Left renal pelvis (tissue), 4 donors: ENCODE data around the gene EIF2D. TPM values are rescaled to one million over a fixed set of nuclear protein-coding genes. Genes with fewer than 3 reads are reported as not detected.
"Not testable (repeated sequence)": the region's sequence is repeated elsewhere in the genome, so short reads cannot be mapped to it uniquely, and the experiment has no call there.

ENCODE experiments used
- DNase-seq, 4 donors: peaks; one replicate each; pipeline ENCODE4 v3.0.0-alpha.2; 2013; ENCODE audit warnings: low read depth in 4 of 4, low spot score in 3 of 4
- polyA plus RNA-seq, 4 donors: library from polyadenylated mRNA; unstranded; fragments of 120-200 nt; gene quantifications; one replicate each; pipeline ENCODE4 v1.2.1, GENCODE V29; 2013; ENCODE audit not compliant: insufficient read length in 4 of 4

Gene EIF2D
- polyA plus RNA-seq, 4 donors: 67.7 to 83.8 (median 82.6) TPM

DNA sequence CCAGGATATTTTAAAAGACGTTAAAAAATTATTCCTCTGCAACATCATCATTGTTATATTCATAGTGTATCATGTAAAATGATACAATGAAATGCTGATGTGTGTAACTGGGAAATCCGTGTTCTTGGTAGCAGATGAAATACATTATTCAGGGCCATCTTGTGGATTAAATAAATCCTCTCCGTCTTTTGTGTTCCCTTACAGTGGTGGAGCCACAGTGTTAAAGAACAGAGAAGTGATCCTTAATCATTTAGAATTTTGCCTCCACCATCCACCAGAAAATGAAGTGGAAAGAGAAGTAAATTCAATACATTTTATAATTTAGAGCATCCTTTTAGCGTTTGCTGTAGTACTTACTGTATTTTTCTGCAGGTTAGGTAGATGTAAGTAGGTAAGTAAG, 24.4 kb upstream of the EIF2D start:
- no peak for DNase-seq

DNA sequence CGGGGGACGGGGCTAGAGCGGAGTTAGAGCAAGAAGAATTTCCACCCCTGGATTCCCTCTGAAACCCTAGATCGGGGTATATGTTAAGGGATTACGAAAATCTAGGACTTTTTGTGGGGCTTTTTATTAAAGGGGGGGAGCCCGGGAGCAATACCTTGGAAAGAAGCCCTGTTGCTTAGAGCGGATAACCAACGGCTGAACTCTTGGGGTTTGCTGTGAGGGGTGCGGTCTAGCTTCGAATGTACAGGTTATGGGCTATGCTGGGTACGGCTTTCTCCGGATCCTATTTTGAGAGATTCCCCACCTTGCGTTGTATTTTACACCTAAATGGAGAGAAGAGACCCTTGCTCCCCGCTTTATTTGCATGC, 23.7 kb upstream of the EIF2D start:
- no peak for DNase-seq

DNA sequence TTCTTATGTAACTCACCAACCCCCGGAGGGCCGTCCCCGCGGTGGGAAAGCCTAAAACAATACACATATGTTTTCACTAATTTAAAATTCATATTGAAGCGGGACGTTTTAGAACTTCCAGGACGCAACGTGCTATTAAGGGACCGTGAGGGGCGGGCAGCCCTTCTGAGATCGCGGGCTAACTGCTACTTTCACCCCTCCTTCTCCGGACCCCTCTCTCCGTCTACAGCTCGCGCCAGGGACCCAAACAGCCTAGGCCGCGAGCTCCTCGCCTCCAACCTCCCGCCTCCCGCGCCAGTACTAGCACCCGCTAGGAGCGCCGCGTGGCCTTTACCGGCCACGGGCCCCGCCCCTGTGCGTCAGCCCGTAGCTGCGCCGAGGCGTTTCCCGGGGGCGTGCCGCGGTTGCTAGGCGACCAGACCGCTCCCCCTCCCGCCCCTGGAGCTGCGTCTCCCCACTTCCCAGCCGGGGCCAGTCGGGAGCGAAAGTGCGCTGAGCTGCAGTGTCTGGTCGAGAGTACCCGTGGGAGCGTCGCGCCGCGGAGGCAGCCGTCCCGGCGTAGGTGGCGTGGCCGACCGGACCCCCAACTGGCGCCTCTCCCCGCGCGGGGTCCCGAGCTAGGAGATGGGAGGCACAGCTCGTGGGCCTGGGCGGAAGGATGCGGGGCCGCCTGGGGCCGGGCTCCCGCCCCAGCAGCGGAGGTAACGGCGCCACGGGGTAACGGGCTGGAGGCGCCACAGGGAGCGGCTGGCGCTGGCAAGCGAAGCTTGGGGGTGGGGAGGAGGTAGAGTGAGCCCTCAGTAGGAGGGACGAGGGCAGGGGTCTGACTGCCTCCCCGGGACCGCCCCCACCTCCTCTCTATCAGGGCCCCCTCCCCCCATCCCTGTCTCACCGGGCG, 23.1 kb upstream of the EIF2D start, which contains the start of gene DYRK3:
Gene DYRK3, plus strand, starts transcription at position 457 of the 898 bp plus-strand sequence. Its CDS starts 168 bp downstream, at position 625.
- peak in 2 of 4 donors; percentile 74 to 75 for DNase-seq

DNA sequence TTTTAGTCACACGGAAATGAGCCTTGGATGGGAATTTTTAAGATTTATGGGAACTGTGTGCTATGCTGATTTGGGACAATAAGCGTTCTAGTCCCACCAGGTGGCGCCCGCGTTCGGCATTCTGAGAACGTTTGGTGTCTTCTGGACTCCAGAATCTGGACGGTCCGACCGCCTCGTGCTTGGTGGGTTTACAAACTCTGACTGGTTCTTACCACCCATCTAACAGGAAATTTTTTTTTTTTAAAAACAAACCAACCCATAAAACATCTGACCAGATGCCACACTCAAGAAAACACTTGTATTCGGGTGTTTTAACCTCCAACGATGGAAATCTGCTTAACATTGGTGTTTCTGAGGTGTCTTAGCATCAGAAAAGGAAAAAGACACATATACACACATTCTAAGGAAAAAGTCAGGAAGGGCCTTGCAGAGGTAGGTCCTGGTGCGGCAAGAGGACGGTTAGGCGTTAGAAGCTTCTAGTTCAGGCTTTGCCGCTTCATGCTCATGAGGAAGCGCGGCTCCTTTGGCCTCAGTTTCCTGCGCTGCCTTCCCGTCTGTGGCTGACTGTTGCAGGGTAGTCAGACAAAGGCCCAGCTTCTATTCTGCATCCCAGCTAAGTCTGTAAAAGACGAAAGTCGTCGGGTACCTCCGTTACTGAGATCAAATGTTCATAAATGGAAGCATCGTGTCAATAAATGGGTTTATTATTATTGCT, 22.3 kb upstream of the EIF2D start:
- DNase-seq: peak in 2 of 4 donors; percentile 73 to 77

DNA sequence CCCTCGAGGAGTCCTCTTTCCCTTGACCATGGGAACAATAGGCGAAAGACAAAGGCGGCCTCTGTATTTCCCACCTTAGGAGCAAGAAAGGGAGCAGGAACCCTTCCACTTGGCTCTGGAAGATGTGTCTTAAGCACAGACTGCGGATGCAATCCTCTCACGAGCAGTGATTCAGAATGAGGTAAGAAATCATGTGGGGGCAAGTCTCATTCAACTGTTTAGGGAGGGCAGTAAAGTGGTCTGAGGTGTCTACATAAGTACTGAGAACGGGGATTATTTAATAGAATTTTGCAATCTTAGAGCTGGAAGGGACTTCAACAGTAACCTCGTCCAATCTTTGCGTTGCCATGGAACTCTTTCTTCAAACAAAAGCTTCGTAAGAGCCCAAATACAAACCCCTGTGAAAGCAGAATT, 21.4 kb upstream of the EIF2D start:
- DNase-seq: no peak

DNA sequence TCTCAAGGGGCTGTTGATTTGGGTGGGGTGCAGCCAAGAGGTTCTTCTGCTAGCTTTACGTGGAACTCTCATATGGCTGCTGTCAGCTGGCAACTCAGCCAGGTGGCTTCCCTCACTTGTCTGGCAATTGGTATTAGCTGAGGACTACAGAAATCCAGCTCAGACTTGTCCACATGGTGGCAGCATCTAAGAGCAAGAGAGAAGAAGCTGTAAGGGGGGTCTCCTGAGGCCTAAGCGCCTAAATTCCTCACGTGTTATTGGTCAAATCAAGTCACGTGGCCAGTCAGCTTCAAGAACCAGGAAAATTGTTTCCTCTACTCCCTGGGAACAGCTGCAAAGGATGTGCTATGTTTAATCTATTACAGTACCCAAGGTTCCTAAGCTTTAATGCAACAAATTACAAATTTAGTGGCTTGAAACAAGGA, 18.8 kb upstream of the EIF2D start:
- DNase-seq: peak in 3 of 4 donors; percentile 46 to 69 (median 59)

DNA sequence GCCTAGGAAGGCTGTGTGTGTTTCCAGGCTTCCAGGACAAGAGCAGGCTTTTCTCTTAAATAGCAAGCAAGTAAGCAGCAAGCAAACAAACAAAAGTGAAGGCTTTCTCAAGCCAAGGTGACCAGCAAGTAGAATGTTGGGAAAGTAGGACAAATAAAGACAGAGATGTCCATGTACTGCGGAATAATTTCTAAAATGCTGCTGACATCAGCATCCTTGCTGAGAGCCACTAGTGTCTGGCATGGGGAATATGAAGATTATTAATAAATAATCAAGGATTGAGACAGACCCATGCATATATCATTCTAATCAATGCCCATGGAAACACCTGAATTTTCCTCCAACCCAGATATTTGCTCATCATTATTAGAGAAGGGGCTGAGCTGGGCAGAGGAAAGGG, 16.7 kb upstream of the EIF2D start:
- DNase-seq: no peak

DNA sequence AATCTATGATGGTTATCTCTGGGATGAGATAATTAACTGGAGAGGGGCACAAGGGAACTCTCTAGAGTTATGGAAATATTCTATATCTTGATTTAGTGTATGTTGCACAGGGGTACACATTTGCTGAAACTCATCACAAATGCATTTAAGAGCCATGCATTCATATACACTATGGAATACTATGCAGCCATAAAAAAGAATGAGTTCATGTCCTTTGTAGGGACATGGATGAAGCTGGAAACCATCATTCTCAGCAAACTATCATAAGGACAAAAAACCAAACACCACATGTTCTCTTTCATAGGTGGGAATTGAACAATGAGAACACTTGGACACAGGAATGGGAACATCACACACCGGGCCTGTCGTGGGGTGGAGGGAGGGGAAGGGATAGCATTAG, 14.1 kb upstream of the EIF2D start:
- not testable (repeated sequence) for DNase-seq

DNA sequence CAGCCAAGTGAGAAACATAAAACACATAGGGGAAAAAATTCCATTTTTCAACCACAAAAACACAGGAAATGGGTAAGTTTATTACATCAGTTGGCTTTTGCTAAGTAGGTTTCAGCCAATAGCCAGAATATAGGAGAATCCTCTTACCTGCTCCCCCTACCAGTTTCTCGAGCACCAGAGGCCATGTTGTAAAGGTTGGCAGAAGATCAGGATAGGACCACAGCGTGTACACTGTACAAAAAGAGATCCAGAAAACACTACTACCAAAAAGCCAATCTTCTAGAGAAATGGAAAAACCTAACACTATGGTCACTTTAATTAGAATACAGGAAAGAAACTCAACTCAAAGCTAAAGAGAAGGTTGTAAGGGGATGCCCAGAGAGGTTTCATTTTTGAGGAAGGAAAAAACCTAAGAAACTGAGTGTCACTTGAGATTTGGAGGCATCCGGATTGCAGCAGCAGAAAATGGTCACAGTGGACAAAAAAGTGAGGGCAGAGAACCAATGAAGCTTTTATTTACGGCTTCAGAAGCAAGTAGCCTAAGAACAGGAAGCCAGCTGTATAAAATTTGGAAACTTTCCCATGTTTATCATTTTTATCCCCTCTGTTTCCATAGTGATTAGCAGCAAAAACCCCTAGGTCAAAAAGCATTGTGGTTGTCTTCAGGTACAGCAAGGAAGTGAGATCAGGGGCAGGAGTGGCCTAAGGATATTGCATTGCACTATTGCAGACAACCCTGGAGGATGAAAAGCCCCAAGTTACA, 2.9 kb downstream of the EIF2D start:
- DNase-seq: no peak

DNA sequence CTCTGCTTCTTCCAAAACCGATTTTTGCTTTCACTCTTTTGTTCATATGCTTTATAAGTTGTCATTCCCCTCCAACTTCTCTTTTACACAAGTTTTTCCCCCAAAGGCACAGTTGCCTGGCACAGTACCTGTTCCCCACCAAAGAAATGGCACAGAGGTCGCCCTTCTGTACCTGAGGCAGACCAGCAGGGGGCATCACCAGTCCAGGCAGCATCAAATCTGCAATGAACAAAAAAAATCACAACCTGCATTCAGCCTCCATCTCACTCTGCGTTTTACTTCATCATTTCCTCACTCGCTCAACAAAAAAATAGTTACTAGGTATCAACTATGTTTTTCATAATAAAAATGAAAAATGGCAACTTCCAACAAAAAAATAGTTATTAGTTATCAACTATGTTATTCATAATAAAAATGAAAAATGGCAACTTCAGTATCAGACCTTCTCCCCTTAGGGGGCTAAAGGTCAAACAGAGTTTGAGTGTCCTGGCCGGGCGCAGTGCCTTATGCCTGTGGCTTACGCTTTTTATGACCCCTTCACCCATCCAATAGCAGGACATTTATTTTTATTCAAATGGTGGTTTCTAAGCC, 4.1 kb downstream of the EIF2D start:
- no peak for DNase-seq

DNA sequence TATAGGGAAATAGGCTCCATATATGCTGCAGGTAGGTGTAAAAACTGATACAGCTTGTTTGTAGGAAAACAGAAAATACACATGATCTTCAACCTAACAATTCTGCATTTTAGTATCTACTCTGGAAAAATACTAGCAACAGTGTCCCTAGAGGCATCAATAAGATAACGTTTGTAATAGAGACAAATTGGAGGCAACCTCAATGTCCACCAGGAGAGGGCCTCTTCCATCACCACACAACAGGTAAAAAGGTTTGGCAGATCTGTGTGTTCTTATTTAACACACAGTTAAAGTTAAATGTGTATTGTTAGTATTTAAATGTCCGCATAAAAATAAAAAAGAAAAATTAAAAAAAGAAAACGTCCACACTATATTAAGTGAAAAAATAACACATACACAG, 5.4 kb downstream of the EIF2D start:
- DNase-seq: no peak

DNA sequence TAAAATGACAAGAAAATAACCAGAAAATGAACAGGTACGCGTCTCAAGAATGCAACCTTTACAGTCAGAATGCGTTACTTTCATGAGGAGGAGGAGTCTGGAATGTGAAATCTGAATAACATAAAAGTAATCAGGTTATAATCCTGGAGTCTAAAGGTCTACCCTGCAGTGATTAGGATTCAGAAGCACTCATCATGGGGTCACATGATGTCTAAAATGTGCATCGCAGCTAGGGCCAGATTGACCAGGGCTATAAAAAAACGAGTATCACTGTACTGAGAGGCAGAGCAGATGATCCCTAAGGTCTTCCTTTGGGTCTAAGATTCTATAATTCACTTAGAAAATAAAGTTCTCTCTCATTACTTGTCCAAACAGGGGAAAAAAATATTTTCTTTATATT, 7.4 kb downstream of the EIF2D start:
- DNase-seq: no peak

DNA sequence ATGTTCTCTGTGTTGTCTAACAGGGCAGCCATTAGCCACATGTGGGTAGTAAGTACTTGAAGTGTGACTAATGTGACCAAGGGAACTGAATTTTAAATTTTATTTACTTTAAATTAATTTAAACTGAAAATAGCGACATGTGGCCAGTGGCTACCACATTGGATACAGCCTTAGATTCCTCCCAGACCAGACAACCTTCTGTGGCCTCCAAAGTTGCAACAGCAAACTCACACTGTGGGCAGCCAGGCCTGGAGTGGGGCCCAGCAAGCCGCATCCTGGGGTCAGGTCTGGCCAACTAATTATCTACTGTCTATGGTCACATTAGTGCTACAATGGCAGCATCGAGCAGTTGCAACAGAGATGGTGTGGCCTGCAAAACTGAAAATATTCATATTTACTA, 11.7 kb downstream of the EIF2D start:
- no peak for DNase-seq

DNA sequence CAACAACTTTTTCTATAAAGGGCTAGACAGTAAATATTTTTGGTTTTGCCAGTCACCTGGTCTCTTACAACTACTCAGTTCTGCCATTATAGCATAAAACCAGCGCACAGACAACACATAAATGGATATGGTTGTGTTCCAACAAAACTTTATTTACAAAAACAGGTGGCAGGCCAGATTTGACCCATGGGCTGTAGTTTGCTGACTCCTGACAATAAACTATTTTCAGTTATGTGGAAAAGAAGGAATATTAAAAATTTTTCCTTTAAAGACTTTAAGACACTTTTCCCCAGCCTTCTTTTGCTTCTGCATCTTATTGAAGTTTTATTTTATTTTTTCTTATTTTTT, 16.0 kb downstream of the EIF2D start:
- DNase-seq: no peak

DNA sequence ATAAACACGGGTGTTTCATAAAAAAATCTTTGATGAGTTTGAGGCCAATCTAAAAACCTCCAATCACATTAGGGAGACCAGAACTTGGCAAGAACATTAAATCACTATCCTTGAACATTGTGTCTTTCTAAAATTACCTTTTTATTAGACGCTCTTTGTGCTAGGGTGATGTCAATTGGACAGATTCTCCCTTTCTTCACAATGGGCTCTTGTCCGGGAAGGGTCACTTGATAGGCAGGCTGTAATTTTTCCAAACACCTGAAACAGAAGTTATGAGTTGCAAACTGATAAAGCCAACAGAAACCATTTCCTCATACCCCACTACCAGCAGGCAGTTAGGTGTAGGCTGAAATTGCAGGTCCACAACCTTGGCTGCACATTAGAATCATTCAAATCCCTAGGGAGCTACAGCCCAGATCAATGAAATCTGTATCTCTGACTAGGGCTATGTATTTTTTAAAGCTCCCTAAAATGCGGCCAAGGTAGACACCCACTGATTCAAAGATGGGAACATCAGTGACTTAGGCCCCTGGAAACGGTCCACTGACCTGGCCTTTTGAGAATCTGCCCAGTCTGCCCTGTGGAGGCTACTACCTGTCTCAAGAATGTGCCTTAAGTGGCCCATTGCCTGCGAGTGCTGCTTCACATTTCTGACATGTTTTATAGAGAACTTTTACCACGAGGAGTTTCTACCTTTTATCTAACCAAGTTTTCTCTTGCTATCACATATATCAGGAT, 16.5 kb downstream of the EIF2D start:
- no peak for DNase-seq

DNA sequence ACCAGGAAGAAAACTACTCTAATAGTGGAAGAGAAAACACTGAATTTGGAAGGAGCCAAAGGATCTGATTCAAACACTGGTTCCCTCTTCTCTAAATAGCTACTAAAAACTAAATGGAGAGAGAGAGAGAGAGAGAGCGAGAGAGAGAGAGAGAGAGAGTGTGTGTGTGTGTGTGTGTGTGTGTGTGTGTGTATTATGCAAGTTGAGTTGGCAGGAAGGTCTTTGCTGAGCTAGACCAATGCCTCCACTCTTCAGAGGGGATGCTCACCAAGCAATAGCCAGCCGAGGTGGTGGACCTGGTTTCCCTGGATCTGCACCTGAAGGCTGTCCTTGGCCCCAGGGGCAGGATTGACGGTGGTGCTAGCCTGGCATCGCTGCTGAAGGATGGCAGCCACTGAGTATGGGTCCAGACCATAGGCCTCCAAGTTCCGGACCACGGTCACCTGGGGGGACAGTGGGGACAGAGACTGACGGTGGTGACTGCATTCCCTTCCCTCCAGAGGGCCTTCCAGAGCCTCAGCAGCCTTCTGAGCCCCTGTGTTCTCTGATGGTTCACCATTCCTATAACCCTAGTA, 18.8 kb downstream of the EIF2D start:
- no peak for DNase-seq

DNA sequence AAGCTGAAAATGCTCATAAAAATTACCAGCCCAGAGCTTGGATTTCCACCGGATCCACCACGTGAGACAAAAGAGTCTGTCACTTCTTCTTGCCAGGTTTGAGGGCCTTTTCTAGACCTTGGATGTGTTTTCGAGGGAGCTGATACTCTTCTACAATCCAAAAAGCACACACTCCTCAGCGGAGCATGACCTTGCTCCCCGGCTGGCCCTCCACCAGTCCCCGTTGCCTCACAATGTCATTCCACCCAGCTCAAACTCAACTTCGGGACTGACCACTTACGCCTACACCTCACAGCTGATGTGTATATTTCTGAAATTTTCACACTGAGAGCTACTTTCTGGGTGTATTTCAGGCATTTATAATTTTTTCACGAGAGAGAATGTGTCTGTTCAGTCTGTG, 20.6 kb downstream of the EIF2D start:
- no peak for DNase-seq

DNA sequence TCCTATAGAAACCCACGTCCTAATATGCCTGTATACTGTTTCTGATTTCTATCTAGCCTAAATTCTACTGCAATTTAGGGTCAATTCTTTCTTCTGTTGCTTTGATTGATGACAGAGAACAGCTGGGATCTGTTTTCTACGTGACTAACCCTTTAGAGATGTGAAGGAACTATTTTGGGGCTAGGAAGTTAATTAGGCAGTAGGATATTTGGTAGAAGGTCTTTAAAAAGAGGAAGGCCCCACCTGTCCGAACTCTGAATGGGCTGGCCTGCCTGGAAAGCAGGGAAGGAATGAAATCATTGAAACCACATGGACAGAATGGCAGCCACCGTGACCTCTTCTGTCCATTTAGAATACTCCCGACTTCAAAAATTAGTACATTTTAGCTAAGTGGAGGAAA, 21.0 kb downstream of the EIF2D start:
- DNase-seq: no peak

DNA sequence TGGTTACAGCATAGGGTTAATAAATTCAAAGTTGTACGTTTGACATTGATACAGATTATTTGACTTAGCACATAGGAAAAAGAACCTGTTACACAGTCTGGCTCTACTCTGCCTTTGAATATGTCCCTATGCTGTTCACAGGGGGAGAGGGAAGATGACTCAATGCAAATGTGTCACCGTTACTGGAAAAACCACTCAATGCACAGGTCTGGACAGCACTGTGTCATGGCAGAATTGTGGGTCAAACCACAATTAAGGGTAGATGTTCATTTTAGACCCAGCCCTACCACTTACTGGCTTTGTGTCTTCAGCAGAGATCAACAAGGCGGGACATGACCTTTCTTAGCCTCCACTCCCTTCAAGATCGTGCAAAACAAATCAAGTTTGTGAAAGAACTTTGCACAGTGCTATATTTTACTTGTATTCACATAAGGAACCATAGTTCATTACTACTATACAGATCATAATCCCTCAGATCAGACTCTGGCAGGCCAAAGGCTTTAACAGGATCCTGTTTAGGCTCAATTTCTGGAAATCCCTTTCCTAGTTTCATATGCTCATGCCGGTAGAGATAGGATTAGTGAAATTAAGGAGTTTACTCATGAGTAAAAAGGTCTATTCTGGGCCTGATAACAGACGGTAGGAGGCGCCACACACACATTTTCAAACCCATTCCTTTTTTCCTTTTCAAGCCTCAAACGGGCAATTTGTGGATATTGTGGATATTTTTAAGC, 22.1 kb downstream of the EIF2D start:
- DNase-seq: no peak
